LNCaP clone FGC (cell line): ENCODE measurements around the gene SAMD14.

Experiments used
- DNase-seq: peaks from one replicate; pipeline ENCODE4 v3.0.0-alpha.2; 2011; ENCODE audit warnings: low read depth
- H3K4me3 ChIP-seq: 2 replicates; pipeline ENCODE4 v1.5.1; 2011; ENCODE audit warnings: mild to moderate bottlenecking, low read depth, low read length, control low read depth
- CTCF ChIP-seq: IDR thresholded peaks from 2 replicates; pipeline ENCODE4 v1.5.1; 2012; ENCODE audit warnings: mild to moderate bottlenecking; ENCODE audit not compliant: control insufficient read depth, insufficient read depth; ENCODE audit errors: extremely low read depth

Gene SAMD14

GRCh38 chr17:50103252-50103651 is 26.7 kb downstream of the SAMD14 start:
- H3K4me3 ChIP-seq = no peak overlapping the region
- no peak for TF ChIP-seq CTCF
- DNase-seq = no peak

- no peak overlapping the region for H3K4me3 ChIP-seq
- no peak for DNase-seq
Measured at GRCh38 chr17:50102164-50102991, 27.6 kb downstream of the SAMD14 start.

GRCh38 chr17:50101346-50102163 is 28.4 kb downstream of the SAMD14 start:
- no peak for TF ChIP-seq CTCF
- no peak overlapping the region for H3K4me3 ChIP-seq
- DNase-seq = no peak

More at GRCh38 chr17:50102164-50102991, 27.6 kb downstream of the SAMD14 start:
- TF ChIP-seq CTCF = no peak

- no peak for DNase-seq
- no peak for TF ChIP-seq CTCF
Measured at GRCh38 chr17:50100921-50101345, 29.0 kb downstream of the SAMD14 start.

GRCh38 chr17:50100480-50100883 is 29.5 kb downstream of the SAMD14 start:
- DNase-seq = no peak
- no peak overlapping the region for H3K4me3 ChIP-seq
- no peak for TF ChIP-seq CTCF

More at GRCh38 chr17:50100921-50101345, 29.0 kb downstream of the SAMD14 start:
- no peak overlapping the region for H3K4me3 ChIP-seq

GRCh38 chr17:50099003-50099402 is 31.0 kb downstream of the SAMD14 start:
- no peak for TF ChIP-seq CTCF
- no peak for DNase-seq
- H3K4me3 ChIP-seq = no peak overlapping the region
